Keratinocyte (primary cell): ENCODE data around the gene CBX8. TPM values are rescaled to one million over a fixed set of nuclear protein-coding genes. Genes with fewer than 3 reads are reported as not detected.

Experiments
- DNase-seq: peaks from one replicate; pipeline ENCODE4 v3.0.0-alpha.2; 2011; ENCODE audit warnings: low read depth, missing footprints, low spot score
- FAIRE-seq: peaks from 2 replicates; lab custom pipeline; 2011; peaks lifted over from hg19 to GRCh38; lab: Jason Lieb, UNC
- H2AFZ ChIP-seq: 2 replicates; pipeline ENCODE4 v1.6.0; 2012; ENCODE audit warnings: low read length, control low read depth, inconsistent platforms; ENCODE audit not compliant: control insufficient read depth
- H3K27ac ChIP-seq: 2 replicates; pipeline ENCODE4 v1.5.1; 2011; ENCODE audit warnings: low read length; ENCODE audit not compliant: control insufficient read depth, insufficient read depth
- H3K27me3 ChIP-seq: 3 replicates; pipeline ENCODE4 v1.6.0; 2011; ENCODE audit warnings: low read length; ENCODE audit not compliant: control insufficient read depth, insufficient read depth; ENCODE audit errors: extremely low read depth
- H3K36me3 ChIP-seq, 2 experiments: 2 replicates in 1 of 2; 3 replicates in 1 of 2; pipeline ENCODE4 v1.5.1; 2011; ENCODE audit warnings: low read length in 2 of 2, mild to moderate bottlenecking in 1 of 2; ENCODE audit not compliant: control insufficient read depth in 2 of 2, insufficient read depth in 2 of 2; ENCODE audit errors: extremely low read depth in 1 of 2
- H3K4me1 ChIP-seq: 3 replicates; pipeline ENCODE4 v1.5.1; 2011; ENCODE audit warnings: low read length; ENCODE audit not compliant: control insufficient read depth, insufficient read depth; ENCODE audit errors: extremely low read depth
- H3K4me2 ChIP-seq: 3 replicates; pipeline ENCODE4 v1.6.0; 2011; ENCODE audit warnings: low read depth, low read length; ENCODE audit not compliant: control insufficient read depth, insufficient read depth; ENCODE audit errors: extremely low read depth
- H3K4me3 ChIP-seq, 3 experiments: fragments of 200-600 bp in 1 of 3; sonication (generic) in 1 of 3; 2 replicates in 2 of 3; 3 replicates in 1 of 3; pipeline ENCODE4 v1.5.1; 2011 to 2016; ENCODE audit warnings: low read length in 3 of 3, mild to moderate bottlenecking in 3 of 3, control low read depth in 2 of 3, inconsistent platforms in 1 of 3, low read depth in 1 of 3, mixed read lengths in 1 of 3, mixed run types in 1 of 3, moderate library complexity in 1 of 3; ENCODE audit not compliant: control insufficient read depth in 2 of 3, insufficient read depth in 2 of 3; ENCODE audit errors: extremely low read depth in 1 of 3
- H3K79me2 ChIP-seq: 2 replicates; pipeline ENCODE4 v1.6.0; 2012; ENCODE audit warnings: low read length; ENCODE audit not compliant: control insufficient read depth, insufficient read depth
- H3K9ac ChIP-seq: 3 replicates; pipeline ENCODE4 v1.6.0; 2011; ENCODE audit warnings: low read length; ENCODE audit not compliant: control insufficient read depth, insufficient read depth; ENCODE audit errors: extremely low read depth
- H3K9me1 ChIP-seq: 3 replicates; pipeline ENCODE4 v1.6.0; 2011; ENCODE audit warnings: low read length; ENCODE audit not compliant: control insufficient read depth, insufficient read depth; ENCODE audit errors: extremely low read depth
- H3K9me3 ChIP-seq: 2 replicates; pipeline ENCODE4 v1.5.1; 2012; ENCODE audit warnings: low read depth, low read length; ENCODE audit not compliant: control insufficient read depth
- H4K20me1 ChIP-seq: 3 replicates; pipeline ENCODE4 v1.6.0; 2011; ENCODE audit warnings: low read length; ENCODE audit not compliant: control insufficient read depth, insufficient read depth; ENCODE audit errors: extremely low read depth
- EZH2 ChIP-seq: IDR thresholded peaks from one replicate; pipeline ENCODE4 v1.6.1; 2012; ENCODE audit warnings: inconsistent platforms, mild to moderate bottlenecking, low read length, moderate library complexity
- dilution Hi-C: fragments of 300-500 bp; cut with MboI; formaldehyde crosslinking; loops from one replicate; pipeline ENCODE4 v1.7.0; 2020; ENCODE audit warnings: low sequenced_read_pairs; ENCODE audit not compliant: extremely low pct_ligation_motif_present
- polyA plus RNA-seq, 5 experiments: library from polyadenylated mRNA; depleted of rRNA in 3 of 5; stranded (reverse) in 3 of 5; stranded (forward) in 1 of 5; unstranded in 1 of 5; fragments of >200 nt; gene quantifications; 1 replicate in 1 of 5; 2 replicates in 3 of 5; 3 replicates in 1 of 5; pipeline versions ENCODE4 v1.2.1 to v1.2.3, GENCODE V29; 2011 to 2012; ENCODE audit warnings: missing spikeins in 2 of 5, low read depth in 1 of 5, low replicate concordance in 1 of 5
- TF ChIP-seq, protein P1 (sequence below), 3 experiments: IDR thresholded peaks in 1 of 3; conservative IDR thresholded peaks in 1 of 3; optimal IDR thresholded peaks in 1 of 3; 2 replicates in 2 of 3; 3 replicates in 1 of 3; pipeline versions ENCODE3 to v1.5.1; 2011; ENCODE audit warnings: low read length in 3 of 3, mild to moderate bottlenecking in 3 of 3, moderate library complexity in 2 of 3, control low read depth in 1 of 3, inconsistent platforms in 1 of 3; ENCODE audit not compliant: insufficient read depth in 2 of 3; ENCODE audit errors: extremely low read depth in 1 of 3

The CBX8 gene
- polyA plus RNA-seq, 1 donor (not counting 4 experiments of a cell fraction or from before 2014, with no cell fraction given), result 0.49 TPM

DNA sequence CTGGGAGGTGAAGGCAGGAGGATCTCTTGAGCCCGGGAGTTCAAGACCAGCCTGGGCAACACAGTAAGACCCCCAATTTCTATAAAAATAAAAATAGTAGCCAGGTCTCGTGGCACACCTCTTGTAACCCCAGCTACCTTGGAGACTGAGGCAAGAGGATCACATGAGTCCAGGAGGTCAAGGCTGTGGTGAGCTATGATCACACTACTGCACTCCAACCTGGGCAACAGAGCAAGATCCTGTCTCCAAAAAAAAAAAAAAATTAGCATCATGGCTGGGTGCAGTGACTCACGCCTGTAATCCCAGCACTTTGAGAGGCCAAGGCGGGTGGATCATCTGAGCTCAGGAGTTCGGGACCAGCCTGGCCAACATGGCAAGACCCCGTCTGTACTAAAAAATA, 25.6 kb downstream of the CBX8 start:
- DNase-seq (no peak), FAIRE-seq (no peak)
- H3K27me3 ChIP-seq, result peaks cover 33% of the 10 kb centered on the region
- no peak overlapping the region for H3K27ac ChIP-seq
- H3K4me3 ChIP-seq, result no peak overlapping the region
- no peaks in the 10 kb centered on the region for H3K9me3 ChIP-seq
- H4K20me1 ChIP-seq, result no peaks in the 10 kb centered on the region
- H3K36me3 ChIP-seq, result no peaks in the 10 kb centered on the region
- no peaks in the 10 kb centered on the region for H3K9me1 ChIP-seq
- no peaks in the 10 kb centered on the region for H3K79me2 ChIP-seq
- H3K4me2 ChIP-seq, result no peak overlapping the region
- H2AFZ ChIP-seq, result no peak overlapping the region
- dilution Hi-C loops, result no loop called here
- peaks cover 3% of the 10 kb centered on the region for H3K4me1 ChIP-seq
- no peak for TF ChIP-seq EZH2
- TF ChIP-seq, protein P1, sequence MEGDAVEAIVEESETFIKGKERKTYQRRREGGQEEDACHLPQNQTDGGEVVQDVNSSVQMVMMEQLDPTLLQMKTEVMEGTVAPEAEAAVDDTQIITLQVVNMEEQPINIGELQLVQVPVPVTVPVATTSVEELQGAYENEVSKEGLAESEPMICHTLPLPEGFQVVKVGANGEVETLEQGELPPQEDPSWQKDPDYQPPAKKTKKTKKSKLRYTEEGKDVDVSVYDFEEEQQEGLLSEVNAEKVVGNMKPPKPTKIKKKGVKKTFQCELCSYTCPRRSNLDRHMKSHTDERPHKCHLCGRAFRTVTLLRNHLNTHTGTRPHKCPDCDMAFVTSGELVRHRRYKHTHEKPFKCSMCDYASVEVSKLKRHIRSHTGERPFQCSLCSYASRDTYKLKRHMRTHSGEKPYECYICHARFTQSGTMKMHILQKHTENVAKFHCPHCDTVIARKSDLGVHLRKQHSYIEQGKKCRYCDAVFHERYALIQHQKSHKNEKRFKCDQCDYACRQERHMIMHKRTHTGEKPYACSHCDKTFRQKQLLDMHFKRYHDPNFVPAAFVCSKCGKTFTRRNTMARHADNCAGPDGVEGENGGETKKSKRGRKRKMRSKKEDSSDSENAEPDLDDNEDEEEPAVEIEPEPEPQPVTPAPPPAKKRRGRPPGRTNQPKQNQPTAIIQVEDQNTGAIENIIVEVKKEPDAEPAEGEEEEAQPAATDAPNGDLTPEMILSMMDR (optimal IDR thresholded peaks at IDR 0.05 in 1 of 3, IDR thresholded peaks at IDR 0.05 in 1 of 3, conservative IDR thresholded peaks at IDR 0.05 in 1 of 3; ENCODE audit: extremely low read depth in 1 of 3, insufficient read depth in 2 of 3, low read length in 3 of 3), result no peak
- no peak overlapping the region for H3K9ac ChIP-seq

- no peaks in the 10 kb centered on the region for H3K9me1 ChIP-seq
- H3K36me3 ChIP-seq, result no peaks in the 10 kb centered on the region
- FAIRE-seq, result no peak
- TF ChIP-seq, protein P1 (optimal IDR thresholded peaks at IDR 0.05 in 1 of 3, IDR thresholded peaks at IDR 0.05 in 1 of 3, conservative IDR thresholded peaks at IDR 0.05 in 1 of 3; ENCODE audit: extremely low read depth in 1 of 3, insufficient read depth in 2 of 3, low read length in 3 of 3), result no peak
- no peak for TF ChIP-seq EZH2
- no peaks in the 10 kb centered on the region for H4K20me1 ChIP-seq
- no peaks in the 10 kb centered on the region for H3K79me2 ChIP-seq
- H3K27me3 ChIP-seq, result peaks cover 26% of the 10 kb centered on the region
- no peaks in the 10 kb centered on the region for H3K9me3 ChIP-seq
- H3K4me2 ChIP-seq, result no peak overlapping the region
- H3K4me1 ChIP-seq, result peaks cover 3% of the 10 kb centered on the region
- dilution Hi-C loops, result no loop called here
- no peak overlapping the region for H2AFZ ChIP-seq
- no peak overlapping the region for H3K27ac ChIP-seq
- no peak overlapping the region for H3K9ac ChIP-seq
- no peak for DNase-seq
- H3K4me3 ChIP-seq, result no peak overlapping the region
These were observed 27.0 kb downstream of the CBX8 start for GRCh38 chr17:79769570-79770506.
